Measurements from ENCODE around the gene DQX1.

- TF ChIP-seq CTCF (IDR thresholded peaks at IDR 0.05) = no peak
- TF ChIP-seq EP300 (IDR thresholded peaks at IDR 0.05) = no peak
- TF ChIP-seq POLR2AphosphoS5 (IDR thresholded peaks at IDR 0.05) = no peak
- no peak for TF ChIP-seq POLR2A (IDR thresholded peaks at IDR 0.05)
These were observed 39.9 kb downstream of the DQX1 start for GRCh38 chr2:74486141-74486540.

Measured in suprapubic skin (tissue), 4 donors.